Ishikawa (cell line): ENCODE measurements around the gene ZCCHC2.
A peak's percentile ranks its signal among the peaks of the same experiment; 100 is the strongest.

Experiments used
- CEBPB ChIP-seq: IDR thresholded peaks from 2 replicates; pipeline ENCODE4 v1.6.1; 2012
- CREB1 ChIP-seq: IDR thresholded peaks from 2 replicates; pipeline ENCODE4 v1.6.1; 2012; ENCODE audit warnings: low read depth
- EGR1 ChIP-seq: IDR thresholded peaks from 2 replicates; pipeline ENCODE4 v1.6.1; 2012
- EP300 ChIP-seq: IDR thresholded peaks from 2 replicates; pipeline ENCODE4 v1.6.1; 2012; ENCODE audit warnings: borderline replicate concordance
- FOXM1 ChIP-seq: IDR thresholded peaks from 2 replicates; pipeline ENCODE4 v1.6.1; 2012; ENCODE audit warnings: low read depth, borderline replicate concordance
- MAX ChIP-seq: IDR thresholded peaks from 2 replicates; pipeline ENCODE4 v1.6.1; 2012
- NFIC ChIP-seq: IDR thresholded peaks from 2 replicates; pipeline ENCODE4 v1.6.1; 2012
- RAD21 ChIP-seq: IDR thresholded peaks from 2 replicates; pipeline ENCODE4 v1.6.1; 2012; ENCODE audit warnings: low read depth
- REST ChIP-seq: IDR thresholded peaks from 2 replicates; pipeline ENCODE4 v1.6.1; 2012; ENCODE audit warnings: low read depth, mild to moderate bottlenecking
- TAF1 ChIP-seq: IDR thresholded peaks from 2 replicates; pipeline ENCODE4 v1.6.1; 2012; ENCODE audit warnings: low read depth, mild to moderate bottlenecking
- TCF12 ChIP-seq: IDR thresholded peaks from 2 replicates; pipeline ENCODE4 v1.6.1; 2012; ENCODE audit warnings: low read depth
- TEAD4 ChIP-seq: IDR thresholded peaks from 2 replicates; pipeline ENCODE4 v1.6.1; 2012
- USF1 ChIP-seq: IDR thresholded peaks from 2 replicates; pipeline ENCODE4 v1.6.1; 2012
- YY1 ChIP-seq: IDR thresholded peaks from 2 replicates; pipeline ENCODE4 v1.6.1; 2012; ENCODE audit warnings: low read depth
- ZBTB7A ChIP-seq: IDR thresholded peaks from 2 replicates; pipeline ENCODE4 v1.6.1; 2012; ENCODE audit warnings: low read depth

ZCCHC2 gene

DNA sequence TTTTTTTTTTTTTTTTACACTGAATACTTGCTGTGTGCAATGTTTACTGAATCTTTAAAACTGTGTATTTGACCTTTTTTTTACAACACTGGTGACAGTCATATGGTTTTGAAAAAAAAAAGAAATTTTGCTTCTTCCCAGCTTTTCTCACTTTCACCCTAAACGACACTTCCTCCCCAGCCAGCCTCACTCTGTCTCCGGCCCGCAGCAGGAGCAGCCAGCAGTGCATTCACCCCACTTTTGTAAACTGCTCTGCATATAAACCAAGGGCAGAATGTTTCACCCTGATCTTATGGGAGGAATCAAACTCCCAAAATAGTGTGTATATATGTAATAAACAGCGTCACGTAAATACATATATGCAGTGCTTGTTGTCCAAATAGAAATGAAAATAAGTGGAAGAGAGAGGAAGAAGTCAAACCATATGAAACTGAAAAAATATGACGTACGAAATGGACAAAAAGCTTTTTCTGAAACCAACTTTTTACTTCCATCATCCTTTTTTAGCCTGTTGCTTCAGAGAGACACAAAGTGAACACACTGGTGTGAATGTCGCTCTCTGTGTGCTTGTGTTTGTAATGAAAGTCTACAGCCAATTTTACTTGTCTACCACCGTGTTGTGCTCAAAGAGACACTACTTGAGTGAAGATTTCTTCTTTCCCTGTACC lies 54.2 kb downstream of the ZCCHC2 start:
- TF ChIP-seq EGR1, result no peak
- TF ChIP-seq RAD21, result no peak

DNA sequence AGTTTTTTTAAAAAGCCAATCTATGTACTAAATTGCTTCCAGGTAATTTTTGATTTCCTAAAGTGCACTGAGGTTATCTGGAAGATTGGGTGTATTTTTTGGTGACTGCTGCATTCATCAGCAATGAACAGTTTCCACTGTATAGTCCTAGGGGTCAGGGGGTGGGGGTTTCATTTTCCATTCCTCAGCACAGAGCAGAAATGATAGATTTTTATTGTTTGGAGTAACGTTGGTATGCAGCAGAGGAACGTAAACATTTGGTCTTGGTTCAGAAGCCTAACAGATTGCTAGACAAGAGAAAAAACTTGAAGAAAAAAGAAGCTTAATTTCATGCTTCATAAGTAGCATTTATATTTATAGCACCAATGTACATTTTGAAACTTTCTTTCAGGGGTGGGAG lies 54.9 kb downstream of the ZCCHC2 start:
- TF ChIP-seq YY1 (no peak), USF1 (no peak), REST (no peak), CEBPB (no peak), EGR1 (no peak), CREB1 (no peak), RAD21 (no peak), TAF1 (no peak), ZBTB7A (no peak), MAX (no peak), EP300 (no peak), FOXM1 (no peak), NFIC (no peak)

DNA sequence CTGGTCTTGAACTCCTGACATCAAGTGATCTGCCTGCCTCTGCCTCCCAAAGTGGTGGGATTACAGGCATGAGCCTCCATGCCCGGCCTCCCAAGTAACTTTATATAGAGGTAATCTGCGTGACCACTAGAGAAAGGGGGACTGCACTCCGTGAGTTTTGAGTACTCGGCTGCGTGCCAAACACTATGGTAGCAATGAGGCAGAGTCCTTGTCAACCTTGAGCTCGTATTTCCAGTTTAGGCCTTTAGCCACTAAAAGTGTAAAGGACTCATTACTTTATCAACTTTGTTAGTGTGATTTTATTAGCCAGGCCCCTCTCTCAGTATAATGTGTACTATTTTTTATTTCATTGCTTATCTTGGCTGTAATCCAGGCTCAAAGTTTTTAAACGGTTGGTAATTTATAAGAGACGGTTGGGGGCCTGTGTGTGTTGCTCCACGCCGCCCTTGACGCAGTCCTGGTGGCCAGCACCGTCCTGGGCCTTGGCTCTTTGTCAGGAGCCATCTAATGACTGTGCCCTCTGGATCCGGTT lies 56.2 kb downstream of the ZCCHC2 start:
- TF ChIP-seq TAF1, result no peak
- TF ChIP-seq EP300, result no peak
- TF ChIP-seq TEAD4, result no peak
- no peak for TF ChIP-seq NFIC
- no peak for TF ChIP-seq REST
- no peak for TF ChIP-seq YY1
- TF ChIP-seq TCF12, result no peak
- TF ChIP-seq RAD21, result no peak

DNA sequence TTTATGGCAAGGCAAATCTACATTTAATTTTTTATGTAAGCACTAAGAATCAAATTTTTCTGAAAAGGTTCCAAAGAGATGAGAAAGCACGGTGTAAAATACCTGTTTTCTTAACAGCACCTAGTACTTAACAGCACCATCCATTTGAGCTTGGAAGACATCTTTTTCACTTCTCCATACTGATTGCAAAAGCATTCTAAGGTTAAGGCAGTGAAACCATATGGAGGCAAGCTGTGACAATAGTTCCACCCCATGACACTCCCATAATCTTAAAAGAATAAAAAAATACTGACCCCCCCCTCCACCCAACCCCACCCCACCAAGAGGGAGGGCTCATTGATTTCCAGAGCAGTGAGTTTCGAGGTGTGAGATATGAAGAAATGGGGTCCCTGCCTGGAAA lies 60.6 kb downstream of the ZCCHC2 start:
- TF ChIP-seq EGR1, result no peak

GRCh38 chr18:62584241-62585120 lies 61.7 kb downstream of the ZCCHC2 start:
- TF ChIP-seq TCF12, result no peak; the same call in 1 of the 2 replicates
- peak; percentile 87 for TF ChIP-seq RAD21

- TF ChIP-seq REST, result no peak
- TF ChIP-seq ZBTB7A, result no peak
- no peak for TF ChIP-seq EP300
- no peak for TF ChIP-seq EGR1
- no peak for TF ChIP-seq RAD21
- no peak for TF ChIP-seq TCF12
- TF ChIP-seq FOXM1, result no peak
- no peak for TF ChIP-seq NFIC
- no peak for TF ChIP-seq CEBPB
- no peak for TF ChIP-seq USF1
- TF ChIP-seq TAF1, result no peak
- no peak for TF ChIP-seq CREB1
- no peak for TF ChIP-seq YY1
- TF ChIP-seq MAX, result no peak
- TF ChIP-seq TEAD4, result no peak
Observed at GRCh38 chr18:62585274-62586150, 62.7 kb downstream of the ZCCHC2 start.
